NCI-H82 treated with DMSO at 0.1 percent for 48 hours (cell line): ENCODE results near the gene OR4B1.

Experiments
- DNase-seq: peaks from one replicate; lab custom pipeline; 2025; ENCODE audit not compliant: unreplicated experiment; lab: John Stamatoyannopoulos, UW

Gene OR4B1

GRCh38 chr11:48248902-48249301, 32.3 kb downstream of the OR4B1 start:
- DNase-seq, result no peak

- no peak for DNase-seq
These were observed 45.0 kb downstream of the OR4B1 start for GRCh38 chr11:48261600-48261999.

GRCh38 chr11:48263423-48263911, 46.9 kb downstream of the OR4B1 start, which contains the start of gene OR4X1:
Gene OR4X1, plus strand, starts transcription at chr11:48263861. Its CDS starts 0 bp downstream, at chr11:48263861.
- no peak for DNase-seq
